Glomerular visceral epithelial cell (primary cell): ENCODE measurements around the gene CKB.
A peak's percentile ranks its signal among the peaks of the same experiment; 100 is the strongest.

ENCODE experiments used
- DNase-seq: peaks from one replicate; pipeline ENCODE4 v3.0.0-alpha.2; 2016; ENCODE audit errors: extremely low spot score

CKB gene

DNA sequence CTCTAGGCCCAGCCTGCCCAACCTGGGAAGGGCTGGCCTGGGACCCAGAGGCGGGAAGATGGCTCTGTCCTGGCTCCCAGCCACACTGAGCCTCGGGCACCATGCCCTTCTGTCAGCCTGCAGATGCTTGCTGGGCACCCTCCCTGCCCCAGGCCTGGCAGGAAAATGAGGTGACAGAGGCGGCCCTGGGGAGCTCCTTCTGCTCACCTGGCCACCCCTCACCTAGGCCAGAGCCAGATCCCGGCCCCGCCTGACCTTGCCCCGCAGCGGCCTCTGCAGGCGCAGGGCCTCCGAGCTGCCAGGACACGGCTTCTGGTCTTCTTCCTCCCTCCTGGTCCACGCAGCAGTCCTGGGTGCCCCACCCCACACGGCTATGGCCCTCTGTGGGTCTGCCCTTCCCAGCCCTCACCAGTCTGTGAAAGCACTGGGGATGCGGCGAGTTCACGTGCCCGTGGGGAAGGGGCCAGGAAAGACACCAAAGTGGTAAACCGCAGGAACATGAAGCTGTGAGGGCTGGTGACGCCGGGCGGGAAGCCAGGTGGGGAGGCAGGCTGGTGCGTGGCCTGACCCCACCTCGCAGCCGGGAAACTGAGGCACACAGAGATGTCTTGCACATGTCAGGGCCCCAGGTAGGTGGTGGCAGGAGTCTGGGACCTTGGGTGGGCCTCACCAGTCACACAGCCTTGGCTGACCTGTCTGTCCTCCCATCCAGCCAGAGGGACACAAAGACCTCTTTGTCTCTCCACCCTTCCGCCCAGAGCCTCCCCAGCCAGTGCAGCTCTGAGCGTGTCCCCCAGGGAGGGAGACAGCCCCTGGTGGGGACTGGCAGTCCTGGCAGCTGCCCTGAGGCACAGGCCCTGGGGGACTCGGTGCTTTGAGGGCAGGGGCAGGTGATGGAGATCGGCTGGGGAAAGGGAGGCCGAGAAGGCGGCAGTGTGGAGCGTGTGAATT lies 27.0 kb upstream of the CKB start:
- DNase-seq: no peak

DNA sequence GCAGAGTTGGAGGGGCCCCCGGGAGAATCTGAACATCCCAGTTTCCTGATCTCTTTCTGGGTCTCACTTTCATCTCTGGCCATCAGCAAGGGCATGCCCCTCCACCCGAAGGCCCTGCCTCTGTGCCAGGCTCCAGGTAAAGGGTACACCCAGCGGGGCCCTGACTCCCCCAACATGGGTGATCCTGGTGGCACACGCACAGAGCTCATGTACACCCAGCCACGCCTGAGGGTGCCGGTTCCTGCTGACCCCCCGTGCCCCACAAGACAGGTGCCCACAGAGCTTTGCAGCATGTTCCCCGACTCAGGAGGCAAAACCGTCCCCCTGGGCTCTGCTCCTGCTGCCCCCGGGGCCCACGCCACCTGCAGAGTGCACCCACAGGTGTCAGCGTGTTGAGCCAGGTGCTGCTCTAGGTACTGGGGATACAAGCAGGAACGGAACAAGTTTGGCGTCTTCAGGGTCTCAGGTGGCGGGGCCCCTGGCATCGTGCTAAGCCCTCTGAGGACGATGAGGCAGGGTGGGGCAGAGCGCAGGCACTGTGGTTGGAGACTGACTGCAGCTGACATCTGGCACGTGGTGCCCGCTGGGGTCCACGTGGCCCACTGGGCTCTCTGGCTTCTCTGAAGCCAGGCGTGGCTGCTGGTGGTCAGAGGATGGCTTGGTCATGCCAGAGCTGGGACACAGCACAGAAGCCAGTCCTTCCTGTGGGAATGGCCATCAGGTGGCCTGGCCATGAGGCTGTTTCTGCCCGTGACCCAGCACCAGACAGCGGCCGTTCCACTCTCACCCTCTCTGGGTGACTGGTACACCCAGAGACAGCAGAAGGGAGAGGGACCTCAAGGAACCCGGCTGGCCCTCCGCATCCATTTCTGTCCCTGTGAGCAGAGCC lies 26.1 kb upstream of the CKB start:
- no peak for DNase-seq

DNA sequence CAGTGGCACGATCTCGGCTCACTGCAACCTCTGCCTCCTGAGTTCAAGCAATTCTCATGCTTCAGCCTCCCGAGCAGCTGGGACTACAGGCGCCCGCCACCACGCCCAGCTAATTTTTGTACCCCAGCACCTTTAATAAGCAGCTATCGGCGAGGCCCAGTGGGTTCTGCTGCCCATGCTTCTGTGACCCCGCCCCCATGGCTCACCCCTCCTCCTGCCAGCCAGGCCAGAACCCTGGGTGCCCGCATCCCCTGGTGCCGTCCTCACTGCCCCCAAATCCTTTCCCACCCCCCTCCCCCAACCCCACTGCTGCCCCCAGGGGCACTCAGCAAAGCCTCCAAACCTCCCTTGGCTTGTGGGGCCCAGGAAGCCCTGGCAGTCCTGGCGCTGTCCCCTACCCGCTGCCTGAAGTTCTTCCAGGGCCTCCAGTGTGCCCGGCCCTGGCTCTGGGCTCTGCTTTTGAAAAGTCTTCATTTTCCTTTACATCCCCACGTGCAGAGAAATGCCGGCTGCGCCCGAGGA lies 25.4 kb upstream of the CKB start:
- DNase-seq: no peak

DNA sequence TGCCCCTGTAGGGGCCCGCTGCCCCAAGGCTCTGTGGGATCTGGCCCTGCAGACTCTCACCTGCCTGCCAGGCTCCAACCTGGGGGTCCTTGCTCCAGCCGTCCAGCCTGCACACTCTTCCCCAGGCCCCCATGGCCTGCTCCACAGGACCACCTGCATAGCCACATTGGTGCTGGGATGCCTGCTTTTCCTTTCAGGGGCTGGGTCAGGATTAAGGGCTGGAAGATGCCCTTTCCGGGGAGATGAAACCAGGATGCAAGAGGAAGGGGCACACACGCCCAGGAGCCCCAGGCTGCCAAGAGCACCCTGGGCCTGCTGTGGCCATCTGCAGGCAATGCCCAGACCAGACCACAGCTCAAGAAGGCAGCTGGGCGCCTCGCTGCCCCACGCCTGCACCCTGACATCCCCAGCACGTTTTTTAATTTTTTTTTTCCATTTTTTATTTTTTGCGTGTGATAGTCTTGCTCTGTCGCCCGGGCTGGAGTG lies 24.9 kb upstream of the CKB start:
- DNase-seq: no peak

DNA sequence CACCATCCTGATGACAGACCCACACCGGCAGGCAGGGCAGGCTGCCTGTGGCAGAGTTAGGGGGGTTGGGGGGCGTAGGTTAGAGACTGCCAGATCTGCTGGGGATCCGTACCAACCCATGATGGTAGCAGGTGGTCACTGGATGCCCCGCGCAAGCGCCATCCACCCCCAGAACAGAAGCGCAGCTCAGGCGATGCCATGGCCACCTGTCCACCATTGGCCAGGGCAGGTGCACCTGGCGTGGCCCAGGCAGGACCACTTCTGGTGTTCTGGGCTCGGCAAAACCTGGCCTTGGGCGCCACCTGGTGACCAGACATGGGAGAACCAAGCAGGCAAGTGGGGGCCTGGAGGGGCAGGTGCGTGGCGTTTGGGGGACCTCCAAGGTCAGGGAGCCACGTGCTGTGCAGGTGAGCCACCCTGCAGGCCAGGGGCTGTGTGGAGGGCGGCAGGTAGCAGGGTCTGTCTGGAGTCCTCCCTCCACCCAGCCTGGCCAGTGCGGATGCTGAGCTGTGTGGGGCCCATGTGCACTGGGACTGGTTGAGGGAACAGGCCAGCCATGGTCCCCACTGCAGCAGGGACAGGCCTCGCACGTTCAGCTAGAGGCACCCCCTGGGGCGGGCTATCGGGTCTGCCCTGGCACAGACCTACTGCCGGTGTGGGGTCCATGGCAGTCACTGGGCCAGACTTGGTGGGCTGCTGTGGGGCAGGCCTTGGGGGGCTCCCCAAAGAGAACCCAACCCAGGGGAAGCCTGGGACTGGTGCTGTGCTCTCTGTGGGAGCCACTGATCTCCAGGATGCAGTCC lies 24.2 kb upstream of the CKB start:
- peak; percentile 73 for DNase-seq

DNA sequence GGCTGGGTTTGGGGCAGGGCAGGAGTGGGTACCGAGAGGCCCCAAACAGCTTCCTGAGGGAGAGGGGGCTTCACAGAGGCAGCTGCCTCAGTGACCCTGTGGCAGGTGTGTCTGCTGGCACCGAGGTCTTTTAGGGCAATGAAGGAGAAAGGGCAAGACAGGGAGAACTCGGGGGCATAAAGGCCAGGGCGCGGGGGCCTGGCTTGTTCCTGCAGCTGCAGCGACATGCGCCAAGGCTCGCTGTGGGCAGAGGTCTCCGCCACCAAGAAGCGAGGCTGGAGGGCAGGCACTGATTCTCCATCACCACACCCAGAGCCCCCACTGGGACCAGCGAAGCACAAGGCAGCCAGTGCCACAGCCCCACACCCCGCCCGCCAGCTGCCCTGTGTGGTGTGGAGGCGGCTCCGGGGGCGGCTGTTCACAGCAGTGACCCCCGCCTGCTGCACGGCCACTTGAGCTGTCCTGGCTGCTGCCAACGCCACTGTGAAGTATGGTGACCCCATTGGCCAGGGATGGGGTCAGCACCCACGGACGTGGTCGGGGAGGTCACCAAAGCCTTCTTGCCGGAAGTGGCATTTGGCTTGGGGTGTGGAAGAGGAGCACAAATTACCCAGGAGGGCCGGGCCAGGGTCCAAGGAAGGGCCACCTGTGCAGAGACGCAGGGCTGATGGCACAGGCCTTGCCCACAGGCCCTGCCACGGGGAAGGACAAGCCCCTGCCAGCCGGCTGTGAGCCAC lies 23.5 kb upstream of the CKB start:
- DNase-seq: no peak

DNA sequence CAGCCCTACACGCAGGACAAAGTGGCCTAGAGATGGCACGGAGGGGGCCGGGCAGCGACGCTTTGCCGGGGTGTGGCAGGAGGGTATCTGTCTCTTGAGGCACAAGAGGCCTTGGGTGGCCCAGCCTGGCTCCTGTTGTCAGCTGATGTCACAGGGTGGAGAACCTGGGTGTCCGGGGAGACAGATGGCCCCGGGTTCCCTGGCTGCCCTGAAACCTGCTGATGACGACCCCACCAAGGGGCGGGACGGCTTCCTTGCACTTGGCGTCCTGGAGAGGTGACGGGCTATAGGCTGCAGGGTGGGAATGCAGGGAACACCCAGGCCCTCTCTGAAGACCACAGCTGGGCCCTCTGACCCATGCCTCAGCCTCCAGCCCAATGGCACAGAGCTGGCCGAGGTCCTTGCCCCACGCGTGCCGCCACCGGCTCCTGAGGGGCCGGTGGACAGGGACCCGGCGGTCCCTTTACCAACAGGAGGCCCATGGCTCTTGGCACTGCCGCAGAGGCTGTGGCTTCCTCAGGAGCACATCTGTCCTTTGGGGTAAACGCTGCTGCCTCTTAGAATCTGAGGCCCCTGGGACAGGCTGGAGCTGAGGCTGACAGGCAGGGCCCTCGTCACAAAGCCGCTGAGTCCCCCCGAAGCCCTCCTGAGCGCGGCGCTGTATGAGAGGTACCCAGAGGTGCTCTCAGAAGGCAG lies 22.7 kb upstream of the CKB start:
- DNase-seq: no peak

DNA sequence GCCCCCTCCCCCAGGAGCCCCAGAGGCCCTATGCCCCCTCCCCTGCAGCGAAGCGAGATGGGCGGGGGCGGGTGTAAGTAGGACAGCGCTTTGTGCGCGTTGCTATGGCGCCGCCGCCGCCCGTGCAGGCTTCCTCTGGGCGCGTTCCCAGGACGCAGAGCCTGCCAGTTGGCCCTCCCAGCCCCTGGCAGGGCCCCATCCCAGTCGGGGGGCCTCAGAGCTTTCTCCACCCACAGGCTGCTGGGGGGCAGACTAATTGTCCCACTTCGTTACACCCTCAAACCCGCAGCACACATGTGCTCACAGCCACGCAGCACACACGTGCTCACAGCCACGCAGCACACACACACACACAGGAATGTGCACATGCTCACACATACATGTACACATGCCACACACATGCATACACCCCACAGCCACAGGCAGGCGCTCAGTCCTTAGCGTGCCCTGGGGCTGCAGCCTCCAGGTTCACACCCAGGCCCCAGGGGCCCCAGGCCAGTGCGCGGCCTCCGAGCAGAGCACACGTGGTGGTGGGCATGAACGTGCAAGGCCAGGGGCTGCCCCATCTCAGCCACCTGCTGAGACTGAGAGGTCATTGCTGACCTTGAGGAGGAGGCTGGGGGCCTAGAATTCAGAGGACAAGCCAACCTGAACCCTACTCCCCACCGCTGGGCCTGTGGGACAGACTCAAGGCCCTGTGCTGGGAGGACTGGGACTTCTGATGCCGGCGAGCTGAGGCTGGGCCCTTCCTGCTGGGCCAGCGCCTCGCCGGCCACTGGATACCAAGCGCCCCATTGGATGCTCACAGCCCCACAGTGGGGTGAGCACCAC lies 22.0 kb upstream of the CKB start:
- no peak for DNase-seq

DNA sequence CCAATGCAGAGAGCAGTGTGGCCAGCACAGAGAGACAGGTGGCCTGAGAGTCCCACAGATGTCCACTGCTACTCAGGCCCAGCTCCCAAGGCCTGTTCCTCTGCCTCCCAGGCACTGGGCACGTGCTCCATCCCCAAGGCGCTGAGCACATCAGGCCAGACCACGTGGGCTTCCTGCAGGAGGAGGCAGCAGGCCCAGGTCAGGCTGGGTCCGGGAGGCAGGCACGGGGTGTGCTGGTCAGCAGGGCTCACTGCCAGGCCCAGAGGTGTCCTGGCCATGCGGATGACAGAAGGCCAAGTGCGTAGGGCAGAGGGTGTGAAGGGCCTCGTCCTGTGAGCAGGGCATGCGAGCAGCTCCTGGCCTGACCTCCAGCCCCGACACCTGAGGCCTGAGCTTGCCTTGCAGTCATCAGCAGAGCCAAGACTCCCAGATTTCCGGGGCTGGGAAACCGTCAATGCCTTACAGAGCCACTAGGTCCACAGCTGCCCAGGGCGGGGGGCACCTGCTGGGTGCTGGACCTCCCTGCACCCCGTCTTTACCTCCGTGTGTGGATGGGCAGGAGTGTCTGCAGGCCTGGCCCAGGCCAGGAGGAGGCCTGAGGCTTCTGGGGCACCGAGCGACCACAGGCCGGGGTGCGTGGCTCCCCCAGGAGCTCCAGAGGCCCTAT lies 21.2 kb upstream of the CKB start:
- DNase-seq: no peak

DNA sequence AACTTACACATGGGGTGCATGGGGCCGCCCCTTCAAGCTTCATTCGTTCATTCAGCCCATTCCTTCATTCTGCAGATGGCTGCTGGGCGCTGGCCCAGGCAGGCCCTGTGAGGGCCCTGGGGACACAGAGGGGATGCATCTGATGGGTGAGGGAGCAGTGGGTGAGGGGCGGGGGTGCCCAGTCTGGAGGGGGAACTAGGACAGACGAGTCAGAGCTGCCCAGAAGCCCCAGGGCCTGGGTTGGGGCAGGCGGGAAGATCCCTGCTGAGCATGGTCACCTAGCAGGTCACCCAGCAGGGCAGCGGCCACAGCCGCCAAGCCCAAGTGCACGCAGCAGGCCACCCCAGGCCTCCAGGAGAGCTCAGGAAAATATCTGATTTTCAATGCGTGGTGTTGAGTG lies 20.5 kb upstream of the CKB start:
- DNase-seq: no peak

DNA sequence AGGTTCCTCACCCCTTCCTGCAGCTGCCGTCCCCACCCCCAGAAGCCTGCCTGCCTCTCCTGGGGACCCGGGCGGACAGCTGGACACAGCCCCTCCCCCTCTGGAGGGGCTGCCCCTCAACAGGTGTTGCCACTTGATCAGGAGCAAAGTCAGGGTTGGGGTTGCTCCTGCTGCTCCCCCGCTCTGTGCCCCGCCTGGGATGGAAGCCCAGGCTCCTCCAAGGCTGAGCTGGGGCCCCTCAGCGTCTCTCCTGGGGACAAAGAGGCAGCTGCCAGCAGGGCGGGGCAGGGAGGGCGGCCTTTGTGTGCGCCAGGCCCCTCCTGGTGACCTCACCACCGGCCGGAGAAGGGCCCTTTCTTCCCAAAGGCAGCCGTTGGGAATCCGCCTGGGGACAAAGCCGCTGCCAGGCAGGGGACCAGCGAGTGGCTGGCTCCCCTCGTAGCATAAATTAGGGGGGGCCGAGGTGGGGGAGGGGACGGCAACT lies 20.0 kb upstream of the CKB start:
- DNase-seq: no peak

DNA sequence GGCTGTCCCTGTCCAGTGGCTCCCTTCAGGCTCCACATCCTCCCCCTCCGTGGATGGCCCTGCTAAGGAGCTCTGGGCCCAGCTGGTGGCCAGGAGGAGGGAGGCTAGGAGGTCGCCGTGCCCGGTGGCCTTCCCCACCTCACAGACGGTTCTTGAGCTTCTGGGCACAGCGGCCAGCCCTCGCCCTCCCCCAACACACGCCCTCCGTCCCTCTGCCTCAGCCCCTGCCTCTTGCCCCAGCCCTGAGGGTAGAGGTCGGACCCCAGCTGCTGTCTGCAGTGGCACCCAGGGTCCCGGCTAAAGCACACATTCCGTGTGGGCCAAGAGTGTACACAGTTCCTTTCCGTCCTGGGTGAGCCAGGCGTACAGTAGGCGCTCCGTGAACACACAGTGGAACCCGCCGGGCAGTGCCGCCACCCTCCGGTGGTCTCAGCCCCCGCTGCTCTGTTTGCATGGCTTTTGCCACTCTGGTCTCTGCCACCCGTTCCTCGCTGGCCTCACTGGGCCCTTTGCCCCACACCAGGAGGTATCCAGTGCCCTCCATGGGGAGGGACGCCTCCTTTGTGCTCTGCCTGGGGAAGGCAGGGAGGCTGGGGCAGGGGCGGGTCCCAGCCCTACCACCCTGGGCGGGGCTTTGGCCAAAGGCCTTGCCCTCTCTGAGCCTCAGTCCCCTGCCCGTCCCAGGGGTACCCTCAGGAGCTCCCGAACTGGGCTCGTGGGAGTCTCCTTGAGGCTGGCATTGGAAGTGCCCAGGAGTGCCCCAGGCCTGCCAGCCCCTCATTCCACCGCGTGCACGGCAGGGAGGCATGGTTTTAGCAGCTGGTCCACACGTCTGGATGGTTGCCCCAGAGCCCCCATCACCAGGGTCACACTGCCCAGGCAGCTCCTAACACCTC lies 19.3 kb upstream of the CKB start:
- no peak for DNase-seq

DNA sequence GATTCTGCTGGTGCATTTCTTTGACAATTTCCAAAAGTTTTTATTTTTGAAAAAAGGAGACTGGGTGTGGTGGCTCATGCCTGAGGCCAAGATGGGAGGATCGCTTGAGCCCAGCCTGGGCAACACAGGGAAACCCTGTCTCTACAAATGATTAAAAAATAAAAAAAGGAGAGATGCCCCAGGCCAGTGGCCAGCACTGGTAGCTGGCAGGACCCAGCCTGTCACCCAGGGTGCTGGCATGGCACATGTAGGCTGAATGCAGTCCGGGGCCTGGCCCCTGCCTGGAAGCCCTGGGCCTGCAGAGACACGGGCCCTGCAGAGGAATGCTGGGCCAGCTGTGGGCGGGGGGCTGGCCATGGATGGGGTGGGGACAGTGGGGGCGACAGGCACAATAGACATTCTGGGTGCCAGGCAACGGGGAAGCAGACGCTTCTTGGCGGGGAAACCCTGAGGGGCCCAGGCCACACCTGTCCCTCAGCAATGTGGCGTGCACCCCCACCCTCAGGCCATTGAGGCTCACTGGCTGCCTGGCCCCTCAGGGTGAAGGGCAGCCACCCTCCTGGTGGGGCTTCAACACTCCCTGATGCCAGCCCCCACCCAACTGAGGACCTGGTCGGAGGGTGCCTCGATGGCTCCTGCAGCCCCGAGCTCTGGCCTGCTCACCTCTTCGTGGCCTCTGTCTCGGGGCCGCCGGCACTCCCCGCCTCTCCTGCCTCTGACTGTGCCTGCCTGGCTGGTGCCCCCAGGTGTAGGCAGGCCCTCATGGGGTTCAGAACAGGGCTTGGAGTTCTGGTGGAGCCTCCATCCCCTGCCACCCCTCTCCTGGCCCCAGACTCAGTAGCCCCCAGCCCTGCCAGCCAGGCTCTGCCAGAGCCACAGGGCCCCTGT lies 18.4 kb upstream of the CKB start:
- no peak for DNase-seq

DNA sequence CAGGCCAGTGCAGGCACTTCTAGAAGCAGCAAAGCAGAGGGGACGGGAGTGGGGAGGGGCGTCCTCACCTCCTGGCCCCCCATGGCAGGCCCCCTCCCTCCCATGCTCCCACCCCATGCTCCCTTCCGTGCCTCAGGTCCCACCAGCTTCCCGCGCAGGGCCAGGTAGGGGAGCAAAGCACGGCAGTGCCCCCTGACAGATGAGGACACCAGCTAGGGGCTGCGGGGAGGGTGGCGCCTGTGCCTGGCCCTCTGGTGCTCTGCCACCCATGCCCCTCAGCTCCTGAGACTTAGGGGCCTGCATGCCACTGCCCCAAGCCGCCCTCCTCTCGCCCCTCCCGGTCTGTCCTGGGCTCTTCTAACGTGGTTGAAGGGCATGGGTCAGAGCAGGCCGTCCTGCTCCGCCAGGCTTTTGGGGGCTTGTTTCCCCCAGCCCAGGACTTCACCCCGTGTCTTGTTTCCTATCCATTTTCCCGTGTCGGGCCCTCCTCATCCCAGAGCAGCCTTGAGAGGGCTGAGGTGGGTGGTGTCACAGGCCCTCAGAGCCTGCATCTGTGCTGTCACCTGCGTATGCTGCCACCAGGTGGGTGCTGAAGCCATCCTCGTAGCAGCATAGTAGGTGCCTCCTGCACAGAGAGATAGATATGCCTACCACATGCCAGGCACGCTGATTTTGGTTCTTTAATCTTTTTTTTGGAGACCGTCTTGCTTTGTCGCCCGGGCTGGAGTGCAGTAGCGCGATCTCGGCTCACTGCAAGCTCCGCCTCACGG lies 16.6 kb upstream of the CKB start:
- no peak for DNase-seq

DNA sequence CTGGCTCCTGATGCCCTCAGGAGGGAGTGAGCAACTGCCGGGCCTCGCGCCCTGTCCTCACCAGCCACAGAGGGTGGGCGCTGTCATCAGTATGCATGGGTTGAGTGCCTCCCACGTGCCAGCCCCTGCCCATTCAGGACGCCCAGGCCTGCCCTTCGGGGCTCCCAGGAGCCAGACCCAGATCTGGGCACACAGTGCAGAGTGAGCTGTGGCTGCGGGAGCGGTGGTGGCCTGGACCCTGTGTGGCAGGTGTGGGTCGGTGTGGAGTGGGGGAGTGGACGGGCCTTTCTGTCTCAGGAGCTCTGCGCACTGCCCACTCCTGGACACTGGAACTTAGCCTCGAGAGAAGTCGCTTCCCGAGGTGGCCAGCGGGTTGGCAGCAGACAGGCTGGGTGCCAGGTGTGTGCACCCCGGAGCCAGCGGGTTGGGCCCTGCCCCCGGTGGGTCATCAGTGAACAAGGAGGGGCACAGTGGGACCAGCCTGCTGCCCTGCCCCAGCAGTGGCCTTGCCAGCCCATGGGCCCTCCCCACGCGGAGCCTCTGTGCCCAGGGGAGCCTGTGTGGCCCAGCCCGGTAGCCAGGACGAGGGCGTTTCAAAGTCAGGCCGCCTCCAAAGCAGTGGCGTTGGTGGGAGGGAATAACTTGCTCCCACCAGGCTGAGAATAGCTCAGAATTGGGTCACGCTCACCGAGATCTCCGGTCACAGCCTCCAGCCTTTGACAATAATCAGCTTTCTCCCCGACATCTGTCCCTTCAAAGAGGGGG lies 15.8 kb upstream of the CKB start:
- DNase-seq: no peak
